ENCODE results near the gene NFE2L1. TPM values are rescaled to one million over a fixed set of nuclear protein-coding genes. Genes with fewer than 3 reads are reported as not detected.
A peak's percentile ranks its signal among the peaks of the same experiment; 100 is the strongest.
"Not testable (repeated sequence)": the region's sequence is repeated elsewhere in the genome, so short reads cannot be mapped to it uniquely, and the experiment has no call there.

The NFE2L1 gene
- total RNA-seq, 6 experiments from 2014 or later: 63.1 to 156 (median 117) TPM

GRCh38 chr17:48030531-48030930, 17.6 kb upstream of the NFE2L1 start:
- TF ChIP-seq, protein P1, sequence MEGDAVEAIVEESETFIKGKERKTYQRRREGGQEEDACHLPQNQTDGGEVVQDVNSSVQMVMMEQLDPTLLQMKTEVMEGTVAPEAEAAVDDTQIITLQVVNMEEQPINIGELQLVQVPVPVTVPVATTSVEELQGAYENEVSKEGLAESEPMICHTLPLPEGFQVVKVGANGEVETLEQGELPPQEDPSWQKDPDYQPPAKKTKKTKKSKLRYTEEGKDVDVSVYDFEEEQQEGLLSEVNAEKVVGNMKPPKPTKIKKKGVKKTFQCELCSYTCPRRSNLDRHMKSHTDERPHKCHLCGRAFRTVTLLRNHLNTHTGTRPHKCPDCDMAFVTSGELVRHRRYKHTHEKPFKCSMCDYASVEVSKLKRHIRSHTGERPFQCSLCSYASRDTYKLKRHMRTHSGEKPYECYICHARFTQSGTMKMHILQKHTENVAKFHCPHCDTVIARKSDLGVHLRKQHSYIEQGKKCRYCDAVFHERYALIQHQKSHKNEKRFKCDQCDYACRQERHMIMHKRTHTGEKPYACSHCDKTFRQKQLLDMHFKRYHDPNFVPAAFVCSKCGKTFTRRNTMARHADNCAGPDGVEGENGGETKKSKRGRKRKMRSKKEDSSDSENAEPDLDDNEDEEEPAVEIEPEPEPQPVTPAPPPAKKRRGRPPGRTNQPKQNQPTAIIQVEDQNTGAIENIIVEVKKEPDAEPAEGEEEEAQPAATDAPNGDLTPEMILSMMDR (IDR thresholded peaks at IDR 0.05): no peak
- no peak for TF ChIP-seq POLR2A (IDR thresholded peaks at IDR 0.05)
- DNase-seq (peak in 1 of 3 donors; percentile 33), ATAC-seq (no peak)
- Histone ChIP-seq H3K27me3 (no peaks in the 10 kb centered on the region), H3K4me3 (no peak overlapping the region), H3K4me1 (peaks cover 0 to 13% (median 6%) of the 10 kb centered on the region in 4 donors), H3K27ac (no peak overlapping the region), H3K36me3 (no peaks in the 10 kb centered on the region), H3K9me3 (no peaks in the 10 kb centered on the region)
- WGBS (ENCODE audit: insufficient coverage, low coverage, low lambda C conversion rate, missing lambda C conversion rate): 49% methylated on average over 5 of the region's 5 CpGs
- intact Hi-C loops (cut with DNase I): no loop called here

DNA sequence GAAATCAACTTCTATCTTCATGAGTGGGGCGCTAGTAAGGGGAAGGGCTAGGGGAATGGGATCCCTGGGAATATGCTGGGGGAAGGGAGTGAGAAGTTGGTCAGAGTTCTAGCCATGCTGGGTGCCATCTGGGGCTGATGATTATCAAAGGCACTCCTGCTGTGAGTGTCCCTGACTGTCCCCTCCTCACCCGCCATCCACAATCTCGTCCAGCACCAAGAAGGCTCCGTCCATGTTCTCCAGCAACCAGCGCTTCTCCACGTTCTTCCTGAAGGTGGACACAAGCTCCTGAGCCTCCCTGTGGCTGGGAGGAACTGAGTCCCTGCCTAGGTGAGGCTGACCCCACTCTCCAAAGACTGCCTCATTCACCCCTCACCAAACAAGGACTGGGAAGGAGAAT, 16.2 kb upstream of the NFE2L1 start:
- Histone ChIP-seq H3K27me3 (no peaks in the 10 kb centered on the region), H3K4me3 (no peak overlapping the region), H3K4me1 (peaks cover 0 to 5% (median 3%) of the 10 kb centered on the region in 4 donors), H3K36me3 (no peaks in the 10 kb centered on the region), H3K9me3 (no peaks in the 10 kb centered on the region), H3K27ac (no peak overlapping the region)
- ATAC-seq (no peak), DNase-seq (no peak)
- intact Hi-C loops (cut with DNase I): no loop called here
- no peak for TF ChIP-seq POLR2A (IDR thresholded peaks at IDR 0.05)
- TF ChIP-seq, protein P1 (IDR thresholded peaks at IDR 0.05): no peak
- WGBS (ENCODE audit: insufficient coverage, low coverage, low lambda C conversion rate, missing lambda C conversion rate): 50% methylated on average over 1 of the region's 6 CpGs

- H3K36me3 ChIP-seq; ATAC-seq; H3K4me3 ChIP-seq; H3K9me3 ChIP-seq; H3K4me1 ChIP-seq; intact Hi-C loops (cut with DNase I); H3K27ac ChIP-seq; H3K27me3 ChIP-seq: not testable (repeated sequence)
- WGBS (ENCODE audit: insufficient coverage, low coverage, low lambda C conversion rate, missing lambda C conversion rate): 87% methylated on average over 9 of the region's 12 CpGs
- DNase-seq: peak in 1 of 3 donors; percentile 23
Measured at GRCh38 chr17:48034734-48035133, 13.4 kb upstream of the NFE2L1 start.

- Histone ChIP-seq H3K27ac (no peak overlapping the region), H3K4me3 (peak overlapping the region; percentile 55 to 69 (median 67)), H3K27me3 (no peaks in the 10 kb centered on the region), H3K4me1 (peaks cover 0 to 7% (median 3%) of the 10 kb centered on the region in 4 donors), H3K36me3 (no peaks in the 10 kb centered on the region), H3K9me3 (no peaks in the 10 kb centered on the region)
- no peak for DNase-seq
- TF ChIP-seq, protein P1 (IDR thresholded peaks at IDR 0.05): no peak
- no peak for TF ChIP-seq POLR2A (IDR thresholded peaks at IDR 0.05)
- intact Hi-C loops (cut with DNase I): no loop called here
- WGBS (ENCODE audit: insufficient coverage, low coverage, low lambda C conversion rate, missing lambda C conversion rate): no CpG with 5 or more reads among the region's 6 CpGs
- ATAC-seq: peak in 1 of 4 donors; percentile 31
Measured at GRCh38 chr17:48036693-48037035, 11.5 kb upstream of the NFE2L1 start.

DNA sequence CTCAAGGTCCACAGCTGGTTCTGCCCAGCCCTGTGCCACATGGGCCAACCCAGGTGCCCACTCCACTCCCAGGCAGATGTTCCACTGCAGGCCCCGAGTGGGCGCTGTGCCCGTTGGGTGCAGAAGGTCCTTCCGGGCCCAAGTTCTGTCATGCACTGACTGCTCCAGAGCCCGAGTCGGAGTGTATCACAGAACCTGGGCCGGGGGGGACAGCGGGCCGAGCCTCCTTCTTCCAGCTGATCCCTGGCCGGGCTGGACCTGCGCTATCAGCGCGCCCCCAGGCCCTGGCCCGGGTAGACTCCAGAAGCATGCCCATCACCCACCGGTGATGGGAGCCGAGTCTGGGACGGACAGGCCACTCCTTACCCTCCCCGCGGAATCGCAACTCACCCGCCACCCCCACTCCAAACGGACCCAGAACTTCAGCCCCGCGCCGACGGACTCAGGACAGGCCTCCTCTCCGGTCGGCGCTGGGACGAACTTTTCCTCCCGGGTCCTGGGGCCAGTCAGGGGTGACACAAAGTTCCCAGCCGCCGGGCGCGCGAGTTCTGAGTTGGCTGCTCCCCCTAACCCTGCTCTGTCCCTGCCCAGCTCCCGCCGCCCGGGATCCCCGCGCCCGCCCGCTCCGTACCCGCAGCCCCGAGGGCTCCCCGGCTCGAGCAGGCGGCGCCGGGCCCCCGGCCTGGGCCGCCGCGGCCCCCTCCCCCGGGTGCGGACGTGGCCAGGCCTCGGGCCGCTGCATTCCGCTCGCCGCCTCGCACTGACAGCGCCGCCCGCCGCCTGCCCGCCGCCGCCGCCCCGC, 10.9 kb upstream of the NFE2L1 start, which contains the start of gene COPZ2:
TSS of gene COPZ2 (minus strand) at position 762 of the 802 bp plus-strand sequence. CDS start at position 742, 20 bp downstream.
- Histone ChIP-seq H3K27ac (peak within 1 kb of the TSS; percentile 23 to 51 (median 37)), H3K36me3 (no peaks in the 10 kb centered on the region), H3K4me3 (peak within 1 kb of the TSS; percentile 55 to 69 (median 67)), H3K4me1 (peaks cover 0 to 7% (median 3%) of the 10 kb centered on the region in 4 donors), H3K9me3 (no peaks in the 10 kb centered on the region), H3K27me3 (no peaks in the 10 kb centered on the region)
- intact Hi-C loops (cut with DNase I): no loop called here
- WGBS (ENCODE audit: insufficient coverage, low coverage, low lambda C conversion rate, missing lambda C conversion rate): under 1% methylated on average over 21 of the region's 73 CpGs
- peak; percentile 76 to 80 (median 76) for DNase-seq
- TF ChIP-seq, protein P1 (IDR thresholded peaks at IDR 0.05): peak; percentile 50 to 59 (median 52)
- TF ChIP-seq POLR2A (IDR thresholded peaks at IDR 0.05): peak; percentile 37
- peak; percentile 87 to 93 (median 90) for ATAC-seq

Measured in right lobe of liver (tissue), 6 donors.